Measurements from ENCODE around the gene L3MBTL4.

DNA sequence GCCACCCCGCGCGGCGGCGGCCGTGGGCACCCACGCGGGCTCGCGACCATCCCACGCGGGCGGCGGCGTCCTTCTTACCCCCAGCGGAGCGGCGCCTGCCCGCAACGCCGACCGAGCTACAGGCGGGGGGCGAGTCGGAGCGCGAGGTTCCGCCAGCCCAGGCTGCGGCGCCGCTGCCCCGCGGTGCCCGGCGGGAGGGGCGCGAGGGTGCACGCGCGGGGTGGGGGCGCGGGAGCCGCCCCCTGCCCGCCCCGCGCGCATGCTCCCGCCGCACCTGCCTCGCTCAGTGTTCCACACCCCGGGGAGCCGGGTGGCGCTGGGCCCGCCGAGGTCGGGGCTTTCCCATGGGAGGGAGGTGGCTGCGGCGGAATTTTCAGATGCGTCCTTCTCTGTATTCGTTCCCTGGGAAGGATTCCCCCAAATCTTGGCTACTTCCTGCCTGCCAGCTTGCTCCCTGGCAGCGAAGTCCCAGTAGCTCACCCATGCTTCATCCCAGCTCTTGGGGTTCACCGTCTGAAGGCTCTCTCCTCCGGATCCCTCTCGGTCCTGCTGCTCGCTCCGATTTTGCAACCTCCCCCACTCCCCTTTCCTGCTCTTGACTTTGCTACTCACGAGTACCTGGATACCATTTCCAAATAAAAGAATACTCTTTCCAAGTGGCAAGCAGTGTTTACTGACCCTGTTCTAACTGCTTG is at the start of gene L3MBTL4:
- TF ChIP-seq ESRRG (CRISPR knock-in tag; IDR thresholded peaks at IDR 0.05) = no peak
- TF ChIP-seq ZFP30 (CRISPR knock-in tag; IDR thresholded peaks at IDR 0.05) = no peak
- TF ChIP-seq ZNF70 (CRISPR knock-in tag; IDR thresholded peaks at IDR 0.05) = no peak
- TF ChIP-seq ARNTL (CRISPR knock-in tag; IDR thresholded peaks at IDR 0.05; ENCODE audit: borderline replicate concordance, low read depth) = no peak
- no peak for TF ChIP-seq ZNF8 (CRISPR knock-in tag; IDR thresholded peaks at IDR 0.05)
- TF ChIP-seq, protein P1, sequence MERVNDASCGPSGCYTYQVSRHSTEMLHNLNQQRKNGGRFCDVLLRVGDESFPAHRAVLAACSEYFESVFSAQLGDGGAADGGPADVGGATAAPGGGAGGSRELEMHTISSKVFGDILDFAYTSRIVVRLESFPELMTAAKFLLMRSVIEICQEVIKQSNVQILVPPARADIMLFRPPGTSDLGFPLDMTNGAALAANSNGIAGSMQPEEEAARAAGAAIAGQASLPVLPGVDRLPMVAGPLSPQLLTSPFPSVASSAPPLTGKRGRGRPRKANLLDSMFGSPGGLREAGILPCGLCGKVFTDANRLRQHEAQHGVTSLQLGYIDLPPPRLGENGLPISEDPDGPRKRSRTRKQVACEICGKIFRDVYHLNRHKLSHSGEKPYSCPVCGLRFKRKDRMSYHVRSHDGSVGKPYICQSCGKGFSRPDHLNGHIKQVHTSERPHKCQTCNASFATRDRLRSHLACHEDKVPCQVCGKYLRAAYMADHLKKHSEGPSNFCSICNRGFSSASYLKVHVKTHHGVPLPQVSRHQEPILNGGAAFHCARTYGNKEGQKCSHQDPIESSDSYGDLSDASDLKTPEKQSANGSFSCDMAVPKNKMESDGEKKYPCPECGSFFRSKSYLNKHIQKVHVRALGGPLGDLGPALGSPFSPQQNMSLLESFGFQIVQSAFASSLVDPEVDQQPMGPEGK (CRISPR knock-in tag; IDR thresholded peaks at IDR 0.05; ENCODE audit: borderline replicate concordance) = no peak
